ENCODE data around the gene PTPRK. TPM values are rescaled to one million over a fixed set of nuclear protein-coding genes. Genes with fewer than 3 reads are reported as not detected.

Gene PTPRK
- total and polyA plus RNA-seq, 10 of the 15 experiments (the other 5 are each of a cell fraction or from before 2014, with no cell fraction given), result 0.23 to 1.9 (median 0.55) TPM

GRCh38 chr6:128439627-128440026, 80.8 kb downstream of the PTPRK start:
- no peak for DNase-seq (ENCODE audit: low read depth, low spot score)
- Histone ChIP-seq H3K27ac (ENCODE audit: control insufficient read depth, insufficient read depth) (no peak overlapping the region), H4K20me1 (ENCODE audit: control insufficient read depth, insufficient read depth) (no peaks in the 10 kb centered on the region), H3K4me1 (ENCODE audit: control insufficient read depth, insufficient read depth, low read length) (no peaks in the 10 kb centered on the region), H3K4me3 (no peak overlapping the region), H3K79me2 (ENCODE audit: control insufficient read depth, insufficient read depth, low read length) (no peaks in the 10 kb centered on the region), H2AFZ (ENCODE audit: control insufficient read depth, low read depth, low read length) (no peak overlapping the region), H3K4me2 (ENCODE audit: control insufficient read depth, insufficient read depth) (no peak overlapping the region), H3K9me3 (replicated peaks; ENCODE audit: control insufficient read depth, insufficient read depth, low read length) (no peaks in the 10 kb centered on the region), H3K9ac (ENCODE audit: control insufficient read depth, insufficient read depth, low read length) (no peak overlapping the region), H3K36me3 (ENCODE audit: control insufficient read depth in 2 of 2, insufficient read depth in 2 of 2, low read length in 1 of 2) (no peaks in the 10 kb centered on the region), H3K27me3 (replicated peaks in 1 of 2; ENCODE audit: control insufficient read depth in 2 of 2, insufficient read depth in 2 of 2, low read length in 1 of 2) (no peaks in the 10 kb centered on the region; a peak in 1 of 4 replicates)
- intact Hi-C loops (cut with micrococcal nuclease; ENCODE audit: unreplicated experiment), result no loop called here
- in situ Hi-C loops (cut with MboI), result no loop called here
- CTCF ChIA-PET, result no interaction called here
- SMC1A ChIA-PET (ENCODE audit: uncharacterized antibody, unreplicated experiment), result no interaction called here
- RAD21 ChIA-PET (ENCODE audit: unreplicated experiment), result no interaction called here
- no TSS peak for BruUV-seq (replicated peaks)
- FAIRE-seq, result no peak
- POLR2A ChIA-PET, result no interaction called here
- ATAC-seq, result no peak
- TF ChIP-seq HSF1 (IDR thresholded peaks at IDR 0.05; ENCODE audit: low read depth, low read length) (no peak), PAX5 (IDR thresholded peaks at IDR 0.05; ENCODE audit: borderline replicate concordance, low read depth, low read length) (no peak), LARP7 (IDR thresholded peaks at IDR 0.05) (no peak), EZH2 (IDR thresholded peaks at IDR 0.05; ENCODE audit: borderline replicate concordance, control insufficient read depth, low read depth, low read length) (no peak), RFX5 (IDR thresholded peaks at IDR 0.05; ENCODE audit: low read depth, low read length) (no peak), SREBF1 (IDR thresholded peaks at IDR 0.05; ENCODE audit: low read length) (no peak), MEF2B (IDR thresholded peaks at IDR 0.05; ENCODE audit: partially characterized antibody, poor library complexity, severe bottlenecking) (no peak), PAX8 (IDR thresholded peaks at IDR 0.05) (no peak), FOXK2 (IDR thresholded peaks at IDR 0.05) (no peak), NFXL1 (IDR thresholded peaks at IDR 0.05; ENCODE audit: borderline replicate concordance) (no peak), POLR2AphosphoS5 (IDR thresholded peaks at IDR 0.05; ENCODE audit: low read length) (no peak), RELA (IDR thresholded peaks at IDR 0.05; ENCODE audit: borderline replicate concordance, partially characterized antibody) (no peak), ZZZ3 (IDR thresholded peaks at IDR 0.05; ENCODE audit: control insufficient read depth, insufficient read length, low read depth) (no peak), SUZ12 (IDR thresholded peaks at IDR 0.05; ENCODE audit: unreplicated experiment) (no peak)
- TF ChIP-seq, protein P1, sequence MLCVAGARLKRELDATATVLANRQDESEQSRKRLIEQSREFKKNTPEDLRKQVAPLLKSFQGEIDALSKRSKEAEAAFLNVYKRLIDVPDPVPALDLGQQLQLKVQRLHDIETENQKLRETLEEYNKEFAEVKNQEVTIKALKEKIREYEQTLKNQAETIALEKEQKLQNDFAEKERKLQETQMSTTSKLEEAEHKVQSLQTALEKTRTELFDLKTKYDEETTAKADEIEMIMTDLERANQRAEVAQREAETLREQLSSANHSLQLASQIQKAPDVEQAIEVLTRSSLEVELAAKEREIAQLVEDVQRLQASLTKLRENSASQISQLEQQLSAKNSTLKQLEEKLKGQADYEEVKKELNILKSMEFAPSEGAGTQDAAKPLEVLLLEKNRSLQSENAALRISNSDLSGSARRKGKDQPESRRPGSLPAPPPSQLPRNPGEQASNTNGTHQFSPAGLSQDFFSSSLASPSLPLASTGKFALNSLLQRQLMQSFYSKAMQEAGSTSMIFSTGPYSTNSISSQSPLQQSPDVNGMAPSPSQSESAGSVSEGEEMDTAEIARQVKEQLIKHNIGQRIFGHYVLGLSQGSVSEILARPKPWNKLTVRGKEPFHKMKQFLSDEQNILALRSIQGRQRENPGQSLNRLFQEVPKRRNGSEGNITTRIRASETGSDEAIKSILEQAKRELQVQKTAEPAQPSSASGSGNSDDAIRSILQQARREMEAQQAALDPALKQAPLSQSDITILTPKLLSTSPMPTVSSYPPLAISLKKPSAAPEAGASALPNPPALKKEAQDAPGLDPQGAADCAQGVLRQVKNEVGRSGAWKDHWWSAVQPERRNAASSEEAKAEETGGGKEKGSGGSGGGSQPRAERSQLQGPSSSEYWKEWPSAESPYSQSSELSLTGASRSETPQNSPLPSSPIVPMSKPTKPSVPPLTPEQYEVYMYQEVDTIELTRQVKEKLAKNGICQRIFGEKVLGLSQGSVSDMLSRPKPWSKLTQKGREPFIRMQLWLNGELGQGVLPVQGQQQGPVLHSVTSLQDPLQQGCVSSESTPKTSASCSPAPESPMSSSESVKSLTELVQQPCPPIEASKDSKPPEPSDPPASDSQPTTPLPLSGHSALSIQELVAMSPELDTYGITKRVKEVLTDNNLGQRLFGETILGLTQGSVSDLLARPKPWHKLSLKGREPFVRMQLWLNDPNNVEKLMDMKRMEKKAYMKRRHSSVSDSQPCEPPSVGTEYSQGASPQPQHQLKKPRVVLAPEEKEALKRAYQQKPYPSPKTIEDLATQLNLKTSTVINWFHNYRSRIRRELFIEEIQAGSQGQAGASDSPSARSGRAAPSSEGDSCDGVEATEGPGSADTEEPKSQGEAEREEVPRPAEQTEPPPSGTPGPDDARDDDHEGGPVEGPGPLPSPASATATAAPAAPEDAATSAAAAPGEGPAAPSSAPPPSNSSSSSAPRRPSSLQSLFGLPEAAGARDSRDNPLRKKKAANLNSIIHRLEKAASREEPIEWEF (IDR thresholded peaks at IDR 0.05; ENCODE audit: insufficient replicate concordance, low read depth, low read length), result no peak

All from GM12878 (cell line).